Glutamatergic neuron (in vitro differentiated cells): ENCODE results near the gene TFIP11. TPM values are rescaled to one million over a fixed set of nuclear protein-coding genes. Genes with fewer than 3 reads are reported as not detected.

Experiments
- DNase-seq: peaks from one replicate; pipeline ENCODE4 v3.0.0; 2022
- H3K27ac Mint-ChIP-seq: one replicate; pipeline ENCODE4 v1.8.0; 2020; ENCODE audit warnings: mild to moderate bottlenecking, mixed read lengths, inconsistent platforms; ENCODE audit not compliant: unreplicated experiment
- H3K27me3 Mint-ChIP-seq: one replicate; pipeline ENCODE4 v1.8.0; 2020; ENCODE audit warnings: mild to moderate bottlenecking, moderate library complexity, mixed read lengths, inconsistent platforms; ENCODE audit not compliant: unreplicated experiment
- H3K36me3 Mint-ChIP-seq: one replicate; pipeline ENCODE4 v1.8.0; 2020; ENCODE audit warnings: mild to moderate bottlenecking, mixed read lengths, inconsistent platforms; ENCODE audit not compliant: unreplicated experiment
- H3K4me1 Mint-ChIP-seq: one replicate; pipeline ENCODE4 v1.8.0; 2020; ENCODE audit warnings: mild to moderate bottlenecking, low read depth, mixed read lengths, inconsistent platforms; ENCODE audit not compliant: unreplicated experiment
- H3K4me3 Mint-ChIP-seq: one replicate; pipeline ENCODE4 v1.8.0; 2020; ENCODE audit warnings: mild to moderate bottlenecking, mixed read lengths, inconsistent platforms; ENCODE audit not compliant: unreplicated experiment
- H3K9me3 Mint-ChIP-seq: one replicate; pipeline ENCODE4 v1.8.0; 2020; ENCODE audit warnings: mild to moderate bottlenecking, moderate library complexity, mixed read lengths, inconsistent platforms; ENCODE audit not compliant: unreplicated experiment
- CTCF ChIP-seq: fragments of 200-600 bp; sonication (generic); IDR thresholded peaks from one replicate; pipeline ENCODE4 v1.5.0; 2021; ENCODE audit not compliant: partially characterized antibody, unreplicated experiment
- microRNA-seq: library from miRNA; unstranded; fragments of <30 nt; microRNA quantifications from one replicate; pipeline ENCODE4, GENCODE V29; 2020; ENCODE audit not compliant: unreplicated experiment
- total RNA-seq: library from RNA; stranded (reverse); fragmentation: NEBNext Ultra II Directional; extraction: Animal tissue kit (Norgen Biotek cat#: 25700); gene quantifications from one replicate; pipeline ENCODE4 v1.2.1, GENCODE V29; 2021; ENCODE audit not compliant: unreplicated experiment

The TFIP11 gene
- total RNA-seq, 1 donor from 2014 or later, result 39.9 TPM

GRCh38 chr22:26445577-26446275 lies 66.5 kb downstream of the TFIP11 start:
- peaks cover 13% of the 10 kb centered on the region for H3K27me3 Mint-ChIP-seq
- H3K27ac Mint-ChIP-seq, result no peak overlapping the region
- H3K4me3 Mint-ChIP-seq, result peak overlapping the region; percentile 56
- peaks cover 5% of the 10 kb centered on the region for H3K9me3 Mint-ChIP-seq
- no peak for DNase-seq
- H3K36me3 Mint-ChIP-seq, result no peaks in the 10 kb centered on the region
- peaks cover 46% of the 10 kb centered on the region for H3K4me1 Mint-ChIP-seq
- no peak for TF ChIP-seq CTCF

- H3K36me3 Mint-ChIP-seq, result no peaks in the 10 kb centered on the region
- no peak for TF ChIP-seq CTCF
- H3K27me3 Mint-ChIP-seq, result peaks cover 13% of the 10 kb centered on the region
- peak overlapping the region; percentile 56 for H3K4me3 Mint-ChIP-seq
- no peak for DNase-seq
- H3K9me3 Mint-ChIP-seq, result peaks cover 5% of the 10 kb centered on the region
- H3K4me1 Mint-ChIP-seq, result peaks cover 44% of the 10 kb centered on the region
- H3K27ac Mint-ChIP-seq, result no peak overlapping the region
These were observed 67.5 kb downstream of the TFIP11 start for GRCh38 chr22:26444777-26445176.

GRCh38 chr22:26443901-26444690 lies 68.2 kb downstream of the TFIP11 start:
- DNase-seq, result no peak
- peaks cover 44% of the 10 kb centered on the region for H3K4me1 Mint-ChIP-seq
- H3K27ac Mint-ChIP-seq, result peak overlapping the region; percentile 0
- H3K9me3 Mint-ChIP-seq, result peaks cover 5% of the 10 kb centered on the region
- no peaks in the 10 kb centered on the region for H3K36me3 Mint-ChIP-seq
- peak overlapping the region; percentile 33 for H3K4me3 Mint-ChIP-seq
- no peak for TF ChIP-seq CTCF
- peaks cover 13% of the 10 kb centered on the region for H3K27me3 Mint-ChIP-seq

- Mint-ChIP-seq H3K27me3 (peaks cover 11% of the 10 kb centered on the region), H3K9me3 (no peaks in the 10 kb centered on the region), H3K4me3 (no peak overlapping the region), H3K27ac (no peak overlapping the region), H3K4me1 (peaks cover 35% of the 10 kb centered on the region), H3K36me3 (no peaks in the 10 kb centered on the region)
- no peak for TF ChIP-seq CTCF
- no peak for DNase-seq
These were observed 70.1 kb downstream of the TFIP11 start for GRCh38 chr22:26442086-26442756.

Small RNA genes within 50 kb of the gene (microRNA-seq; reads per million reads assigned to microRNA genes)
- gene MIR548J, result 8.5 reads per million, percentile 44 among the genes with 10 or more reads in this experiment

Other genes starting within 250 kb of the TFIP11 start
- 19.0 TPM for gene ASPHD2, start 83.2 kb downstream of the TFIP11 start, total RNA-seq
- 55.1 TPM for gene HPS4, start 28.7 kb downstream of the TFIP11 start, total RNA-seq
- gene SRRD, start 28.6 kb downstream of the TFIP11 start, total RNA-seq, result 20.1 TPM
- gene TPST2, start 77.7 kb upstream of the TFIP11 start, total RNA-seq, result 10.6 TPM
- not detected for gene CRYBB1, start 105.6 kb upstream of the TFIP11 start, total RNA-seq
- gene CRYBA4, start 109.5 kb upstream of the TFIP11 start, total RNA-seq, result not detected
- 1,100 TPM for gene MIAT, start 145.1 kb upstream of the TFIP11 start, total RNA-seq